Ectodermal cell (in vitro differentiated cells): ENCODE data around the gene MDN1.

Experiments
- H3K27ac ChIP-seq: 2 replicates; pipeline ENCODE4 v1.7.0; 2013; ENCODE audit warnings: mild to moderate bottlenecking, low read depth, low read length; ENCODE audit not compliant: insufficient read depth, poor library complexity, severe bottlenecking
- H3K27me3 ChIP-seq: 2 replicates; pipeline ENCODE4 v1.7.0; 2013; ENCODE audit warnings: mild to moderate bottlenecking, low read length; ENCODE audit not compliant: insufficient read depth, control insufficient read depth, poor library complexity, severe bottlenecking
- H3K36me3 ChIP-seq: one replicate; pipeline ENCODE4 v1.7.0; 2013; ENCODE audit warnings: low read length; ENCODE audit not compliant: control insufficient read depth, insufficient read depth
- H3K4me1 ChIP-seq: one replicate; pipeline ENCODE4 v1.7.0; 2013; ENCODE audit warnings: low read length; ENCODE audit not compliant: control insufficient read depth, insufficient read depth
- H3K4me3 ChIP-seq: 2 replicates; pipeline ENCODE4 v1.7.0; 2013; ENCODE audit warnings: low read depth, low read length, control low read depth; ENCODE audit not compliant: insufficient read depth
- H3K9me3 ChIP-seq: 2 replicates; pipeline ENCODE4 v1.7.0; 2013; ENCODE audit warnings: mild to moderate bottlenecking, low read length, moderate library complexity; ENCODE audit not compliant: control insufficient read depth
- whole genome bisulfite sequencing, 2 experiments: methylation state at CpG; one replicate each; pipeline ENCODE4 v1.1.7; 2013; ENCODE audit warnings: missing lambda C conversion rate in 2 of 2; 5-methylcytosine and 5-hydroxymethylcytosine counted together

MDN1 gene

GRCh38 chr6:89615882-89616281, 203.7 kb downstream of the MDN1 start:
- Histone ChIP-seq H3K27me3 (no peaks in the 10 kb centered on the region), H3K4me3 (no peak overlapping the region), H3K4me1 (no peaks in the 10 kb centered on the region), H3K27ac (no peak overlapping the region), H3K9me3 (no peaks in the 10 kb centered on the region), H3K36me3 (no peaks in the 10 kb centered on the region)
- 93 to 94% methylated on average over 5 of the region's 5 CpGs for WGBS, 2 experiments

GRCh38 chr6:89613790-89614189, 205.8 kb downstream of the MDN1 start:
- H3K9me3 ChIP-seq, result no peaks in the 10 kb centered on the region
- no peaks in the 10 kb centered on the region for H3K27me3 ChIP-seq
- no peak overlapping the region for H3K27ac ChIP-seq
- no peak overlapping the region for H3K4me3 ChIP-seq
- no peaks in the 10 kb centered on the region for H3K4me1 ChIP-seq
- H3K36me3 ChIP-seq, result no peaks in the 10 kb centered on the region
- WGBS, 2 experiments, result 94 to 95% methylated on average over 5 of the region's 5 CpGs

- H3K36me3 ChIP-seq, result no peaks in the 10 kb centered on the region
- no peak overlapping the region for H3K27ac ChIP-seq
- no peak overlapping the region for H3K4me3 ChIP-seq
- H3K9me3 ChIP-seq, result no peaks in the 10 kb centered on the region
- no peaks in the 10 kb centered on the region for H3K4me1 ChIP-seq
- WGBS, 2 experiments, result 86% methylated on average over 12 of the region's 12 CpGs
- H3K27me3 ChIP-seq, result no peaks in the 10 kb centered on the region
Measured at GRCh38 chr6:89612121-89612520, 207.5 kb downstream of the MDN1 start.

GRCh38 chr6:89611666-89612065, 207.9 kb downstream of the MDN1 start:
- H3K4me3 ChIP-seq, result no peak overlapping the region
- H3K36me3 ChIP-seq, result no peaks in the 10 kb centered on the region
- no peaks in the 10 kb centered on the region for H3K27me3 ChIP-seq
- no peak overlapping the region for H3K27ac ChIP-seq
- no peaks in the 10 kb centered on the region for H3K9me3 ChIP-seq
- no peaks in the 10 kb centered on the region for H3K4me1 ChIP-seq

- H3K4me1 ChIP-seq, result no peaks in the 10 kb centered on the region
- H3K27ac ChIP-seq, result no peak overlapping the region
- no peaks in the 10 kb centered on the region for H3K36me3 ChIP-seq
- H3K4me3 ChIP-seq, result no peak overlapping the region
- no peaks in the 10 kb centered on the region for H3K27me3 ChIP-seq
- WGBS, 2 experiments, result 63 to 69% methylated on average over 9 to 11 of the region's 11 CpGs
- no peaks in the 10 kb centered on the region for H3K9me3 ChIP-seq
Measured at GRCh38 chr6:89610149-89610642, 209.4 kb downstream of the MDN1 start.

- H3K36me3 ChIP-seq, result no peaks in the 10 kb centered on the region
- no peaks in the 10 kb centered on the region for H3K4me1 ChIP-seq
- H3K4me3 ChIP-seq, result no peak overlapping the region
- H3K27ac ChIP-seq, result no peak overlapping the region
- WGBS, 2 experiments, result 95 to 96% methylated on average over 5 of the region's 5 CpGs
- H3K9me3 ChIP-seq, result no peaks in the 10 kb centered on the region
- H3K27me3 ChIP-seq, result no peaks in the 10 kb centered on the region
Measured at GRCh38 chr6:89605861-89606260, 213.7 kb downstream of the MDN1 start.

GRCh38 chr6:89604653-89605052, 214.9 kb downstream of the MDN1 start:
- no peaks in the 10 kb centered on the region for H3K9me3 ChIP-seq
- H3K4me1 ChIP-seq, result no peaks in the 10 kb centered on the region
- no peaks in the 10 kb centered on the region for H3K36me3 ChIP-seq
- no peak overlapping the region for H3K27ac ChIP-seq
- H3K4me3 ChIP-seq, result no peak overlapping the region
- no peaks in the 10 kb centered on the region for H3K27me3 ChIP-seq
- 72 to 77% methylated on average over 4 to 5 of the region's 5 CpGs for WGBS, 2 experiments

GRCh38 chr6:89602166-89602565, 217.4 kb downstream of the MDN1 start:
- Histone ChIP-seq H3K27ac (no peak overlapping the region), H3K4me1 (no peaks in the 10 kb centered on the region), H3K27me3 (no peaks in the 10 kb centered on the region), H3K36me3 (no peaks in the 10 kb centered on the region), H3K4me3 (no peak overlapping the region), H3K9me3 (no peaks in the 10 kb centered on the region)
- WGBS, 2 experiments, result 95 to 96% methylated on average over 6 of the region's 6 CpGs

GRCh38 chr6:89599727-89600126, 219.9 kb downstream of the MDN1 start:
- Histone ChIP-seq H3K4me3 (no peak overlapping the region), H3K27ac (no peak overlapping the region), H3K4me1 (no peaks in the 10 kb centered on the region), H3K36me3 (no peaks in the 10 kb centered on the region), H3K9me3 (no peaks in the 10 kb centered on the region), H3K27me3 (no peaks in the 10 kb centered on the region)
- 88 to 93% methylated on average over 7 of the region's 7 CpGs for WGBS, 2 experiments

- WGBS, 2 experiments, result 70 to 71% methylated on average over 3 of the region's 3 CpGs
- Histone ChIP-seq H3K27ac (no peak overlapping the region), H3K4me1 (no peaks in the 10 kb centered on the region), H3K27me3 (no peaks in the 10 kb centered on the region), H3K4me3 (no peak overlapping the region), H3K36me3 (no peaks in the 10 kb centered on the region), H3K9me3 (no peaks in the 10 kb centered on the region)
Measured at GRCh38 chr6:89597988-89598387, 221.6 kb downstream of the MDN1 start.

GRCh38 chr6:89597372-89597771, 222.2 kb downstream of the MDN1 start:
- WGBS, 2 experiments, result 76 to 77% methylated on average over 2 of the region's 2 CpGs
- H3K9me3 ChIP-seq, result no peaks in the 10 kb centered on the region
- no peak overlapping the region for H3K27ac ChIP-seq
- H3K4me3 ChIP-seq, result no peak overlapping the region
- H3K36me3 ChIP-seq, result no peaks in the 10 kb centered on the region
- no peaks in the 10 kb centered on the region for H3K27me3 ChIP-seq
- H3K4me1 ChIP-seq, result no peaks in the 10 kb centered on the region
